Breast epithelium (tissue), 4 donors: ENCODE results near the gene MTMR1. TPM values are rescaled to one million over a fixed set of nuclear protein-coding genes. Genes with fewer than 3 reads are reported as not detected.

Experiments
- DNase-seq, 2 donors: peaks; one replicate each; pipeline ENCODE4 v3.0.0-alpha.2; 2019; ENCODE audit warnings: low spot score in 2 of 2
- H3K27ac ChIP-seq, 2 donors: fragments of 200-600 bp; sonication (generic) in 1 of 2; one replicate each; pipeline ENCODE4 v1.5.1; 2016 to 2019; ENCODE audit warnings: mild to moderate bottlenecking in 1 of 2
- H3K27me3 ChIP-seq, 2 donors: fragments of 200-600 bp; sonication (generic) in 1 of 2; one replicate each; pipeline versions ENCODE4 v1.5.1 to v1.6.0; 2017 to 2019; ENCODE audit warnings: control low read depth in 1 of 2, mild to moderate bottlenecking in 1 of 2
- H3K36me3 ChIP-seq: fragments of 200-600 bp; one replicate; pipeline ENCODE4 v1.5.1; 2019
- H3K4me1 ChIP-seq, 2 donors: fragments of 200-600 bp; sonication (generic); one replicate each; pipeline ENCODE4 v1.5.1; 2016 to 2019; ENCODE audit warnings: control low read depth in 1 of 2
- H3K4me3 ChIP-seq, 3 donors: fragments of 200-600 bp; sonication (generic); 1 replicate in 2 of 3; 2 replicates in 1 of 3; pipeline ENCODE4 v1.5.1; 2016 to 2019; ENCODE audit warnings: mild to moderate bottlenecking in 3 of 3, moderate library complexity in 2 of 3
- H3K9me3 ChIP-seq, 2 donors: fragments of 200-600 bp; sonication (generic) in 1 of 2; one replicate each; pipeline ENCODE4 v1.5.1; 2016 to 2019; ENCODE audit warnings: control low read depth in 1 of 2
- POLR2A ChIP-seq: fragments of 450-650 bp; IDR thresholded peaks from one replicate; pipeline ENCODE4 v1.6.1; 2016; ENCODE audit warnings: antibody characterized with exemption, mild to moderate bottlenecking, moderate library complexity
- POLR2AphosphoS5 ChIP-seq, 3 donors: sonication (generic); formaldehyde crosslinking; IDR thresholded peaks; one replicate each; pipeline ENCODE4 v1.6.1; 2017; ENCODE audit warnings: antibody characterized with exemption in 3 of 3
- intact Hi-C: fragments of 100-400 bp; cut with DNase I; formaldehyde crosslinking; loops from one replicate; pipeline ENCODE4 v1.15.1; 2023; ENCODE audit warnings: low total_unique reads
- total RNA-seq, 3 donors: library from RNA; depleted of rRNA; stranded (reverse); fragments of >200 nt; gene quantifications; one replicate each; pipeline ENCODE4 v1.1.0, GENCODE V29; 2016
- TF ChIP-seq, protein P1 (sequence below), 3 donors: fragments of 450-650 bp; IDR thresholded peaks; one replicate each; pipeline ENCODE4 v1.5.1; 2016 to 2017; ENCODE audit warnings: antibody characterized with exemption in 3 of 3, mild to moderate bottlenecking in 3 of 3, moderate library complexity in 3 of 3

The MTMR1 gene
- total RNA-seq, 3 donors from 2014 or later = 13.6 to 35.6 (median 23.3) TPM

DNA sequence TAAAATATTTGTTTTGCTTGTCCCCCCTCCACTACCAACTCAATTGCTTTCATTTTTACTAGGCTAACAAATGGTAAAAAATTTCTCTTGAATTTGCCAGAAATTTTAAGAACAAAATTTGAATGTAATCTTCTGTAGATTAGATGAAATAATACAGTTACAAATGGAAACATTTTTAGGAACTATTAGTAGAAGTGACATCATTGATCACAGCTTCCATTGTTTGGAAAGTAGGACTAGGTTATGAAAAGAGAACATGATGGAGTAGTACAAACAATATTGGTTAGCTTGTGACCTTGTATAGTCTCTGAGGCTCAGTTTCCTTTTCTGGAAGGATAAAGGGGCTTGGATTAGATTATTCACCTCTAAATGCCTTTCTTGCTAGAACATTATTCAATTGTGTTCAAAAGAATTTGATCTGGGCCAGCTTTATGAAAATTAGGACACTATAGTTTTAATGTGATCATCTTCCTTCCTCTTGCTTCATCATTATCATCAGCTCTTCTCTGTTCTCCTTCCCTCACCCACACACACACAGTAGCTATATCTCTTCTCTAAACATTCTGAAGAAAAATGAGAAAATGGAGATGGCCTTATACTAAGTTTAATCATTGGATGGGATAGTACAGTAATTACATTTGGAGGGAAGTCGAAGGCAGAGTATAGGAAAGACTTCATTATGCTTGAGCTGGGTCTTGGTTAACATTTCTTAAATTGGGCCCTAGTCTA lies 9.9 kb downstream of the MTMR1 start:
- no peaks in the 10 kb centered on the region for H3K36me3 ChIP-seq
- H3K27ac ChIP-seq = no peak overlapping the region
- no peak for DNase-seq
- H3K9me3 ChIP-seq = no peaks in the 10 kb centered on the region
- intact Hi-C loops = no loop called here
- H3K4me3 ChIP-seq = no peak overlapping the region
- TF ChIP-seq POLR2AphosphoS5 (IDR thresholded peaks at IDR 0.05) (no peak), POLR2A (no peak)
- TF ChIP-seq, protein P1, sequence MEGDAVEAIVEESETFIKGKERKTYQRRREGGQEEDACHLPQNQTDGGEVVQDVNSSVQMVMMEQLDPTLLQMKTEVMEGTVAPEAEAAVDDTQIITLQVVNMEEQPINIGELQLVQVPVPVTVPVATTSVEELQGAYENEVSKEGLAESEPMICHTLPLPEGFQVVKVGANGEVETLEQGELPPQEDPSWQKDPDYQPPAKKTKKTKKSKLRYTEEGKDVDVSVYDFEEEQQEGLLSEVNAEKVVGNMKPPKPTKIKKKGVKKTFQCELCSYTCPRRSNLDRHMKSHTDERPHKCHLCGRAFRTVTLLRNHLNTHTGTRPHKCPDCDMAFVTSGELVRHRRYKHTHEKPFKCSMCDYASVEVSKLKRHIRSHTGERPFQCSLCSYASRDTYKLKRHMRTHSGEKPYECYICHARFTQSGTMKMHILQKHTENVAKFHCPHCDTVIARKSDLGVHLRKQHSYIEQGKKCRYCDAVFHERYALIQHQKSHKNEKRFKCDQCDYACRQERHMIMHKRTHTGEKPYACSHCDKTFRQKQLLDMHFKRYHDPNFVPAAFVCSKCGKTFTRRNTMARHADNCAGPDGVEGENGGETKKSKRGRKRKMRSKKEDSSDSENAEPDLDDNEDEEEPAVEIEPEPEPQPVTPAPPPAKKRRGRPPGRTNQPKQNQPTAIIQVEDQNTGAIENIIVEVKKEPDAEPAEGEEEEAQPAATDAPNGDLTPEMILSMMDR (IDR thresholded peaks at IDR 0.05) = no peak
- H3K4me1 ChIP-seq = no peaks in the 10 kb centered on the region
- no peaks in the 10 kb centered on the region for H3K27me3 ChIP-seq

DNA sequence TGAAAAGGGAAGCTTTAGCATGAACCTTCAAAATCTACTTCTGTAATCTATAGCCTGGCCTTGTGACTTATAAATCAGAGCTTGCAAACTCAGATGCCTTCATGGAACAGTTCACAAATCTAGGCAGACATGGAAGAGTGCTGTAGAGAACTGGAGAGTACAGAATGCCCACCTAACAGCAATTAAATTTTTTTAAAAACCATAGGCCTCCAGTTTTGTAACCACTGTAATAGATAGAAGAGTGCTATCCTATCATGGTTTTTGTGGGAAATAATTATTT lies 10.4 kb downstream of the MTMR1 start:
- no peaks in the 10 kb centered on the region for H3K27me3 ChIP-seq
- H3K4me3 ChIP-seq = no peak overlapping the region
- H3K27ac ChIP-seq = no peak overlapping the region
- no peak for DNase-seq
- TF ChIP-seq POLR2A = no peak
- TF ChIP-seq POLR2AphosphoS5 (IDR thresholded peaks at IDR 0.05) = no peak
- TF ChIP-seq, protein P1 (IDR thresholded peaks at IDR 0.05) = no peak
- intact Hi-C loops = no loop called here
- H3K9me3 ChIP-seq = no peaks in the 10 kb centered on the region
- no peaks in the 10 kb centered on the region for H3K36me3 ChIP-seq
- H3K4me1 ChIP-seq = no peaks in the 10 kb centered on the region

GRCh38 chrX:150704030-150704613 lies 10.9 kb downstream of the MTMR1 start:
- H3K4me3 ChIP-seq = no peak overlapping the region
- no peak for TF ChIP-seq POLR2AphosphoS5 (IDR thresholded peaks at IDR 0.05)
- TF ChIP-seq, protein P1 (IDR thresholded peaks at IDR 0.05) = no peak
- no peak for TF ChIP-seq POLR2A
- no peaks in the 10 kb centered on the region for H3K4me1 ChIP-seq
- no peak overlapping the region for H3K27ac ChIP-seq
- H3K27me3 ChIP-seq = no peaks in the 10 kb centered on the region
- H3K36me3 ChIP-seq = no peaks in the 10 kb centered on the region
- no peaks in the 10 kb centered on the region for H3K9me3 ChIP-seq
- DNase-seq = no peak
- intact Hi-C loops = no loop called here

GRCh38 chrX:150712619-150713018 lies 19.4 kb downstream of the MTMR1 start:
- no peak for DNase-seq
- no peak overlapping the region for H3K4me3 ChIP-seq
- TF ChIP-seq POLR2A = no peak
- TF ChIP-seq POLR2AphosphoS5 (IDR thresholded peaks at IDR 0.05) = no peak
- TF ChIP-seq, protein P1 (IDR thresholded peaks at IDR 0.05) = no peak
- no peaks in the 10 kb centered on the region for H3K36me3 ChIP-seq
- peaks cover 0 to 4% of the 10 kb centered on the region in 2 donors for H3K27me3 ChIP-seq
- H3K27ac ChIP-seq = no peak overlapping the region
- intact Hi-C loops = no loop called here
- no peaks in the 10 kb centered on the region for H3K9me3 ChIP-seq
- no peaks in the 10 kb centered on the region for H3K4me1 ChIP-seq

- TF ChIP-seq POLR2AphosphoS5 (IDR thresholded peaks at IDR 0.05) = no peak
- TF ChIP-seq, protein P1 (IDR thresholded peaks at IDR 0.05) = no peak
- TF ChIP-seq POLR2A = no peak
Measured at GRCh38 chrX:150715184-150715583, 22.0 kb downstream of the MTMR1 start.

More at GRCh38 chrX:150715184-150715583, 22.0 kb downstream of the MTMR1 start:
- DNase-seq = no peak
- Histone ChIP-seq H3K27ac (no peak overlapping the region), H3K36me3 (no peaks in the 10 kb centered on the region), H3K27me3 (peaks cover 0 to 4% of the 10 kb centered on the region in 2 donors), H3K4me3 (no peak overlapping the region), H3K9me3 (no peaks in the 10 kb centered on the region), H3K4me1 (no peaks in the 10 kb centered on the region)
- intact Hi-C loops = loop anchor here (5.0 kb wide), 1 partner anchor 592 kb away; no protein-coding TSS in a partner anchor
